ENCODE data around the gene OLAH.

OLAH gene

GRCh38 chr10:15075421-15075820 is 31.7 kb downstream of the OLAH start (continued):
- TF ChIP-seq ZSCAN4 (tag by site-specific recombination; IDR thresholded peaks at IDR 0.05) (no peak), ZNF530 (tag by site-specific recombination; IDR thresholded peaks at IDR 0.05; ENCODE audit: low read depth) (no peak), HOXD13 (CRISPR knock-in tag; IDR thresholded peaks at IDR 0.05; ENCODE audit: borderline replicate concordance) (no peak)

GRCh38 chr10:15083674-15084501 is 40.1 kb downstream of the OLAH start:
- Histone ChIP-seq H3K36me3 (ENCODE audit: control insufficient read depth in 2 of 2, insufficient read depth in 1 of 2, low read length in 2 of 2) (no peaks in the 10 kb centered on the region), H3K9me3 (ENCODE audit: control insufficient read depth, insufficient read depth, low read depth, low read length) (no peaks in the 10 kb centered on the region), H3K4me1 (ENCODE audit: control insufficient read depth, insufficient read depth, low read length) (no peaks in the 10 kb centered on the region), H3K27ac (ENCODE audit: extremely low read depth, low read depth, low read length) (no peak overlapping the region), H3K4me3 (ENCODE audit: low read depth, low read length) (peak overlapping the region; percentile 15)
- TF ChIP-seq ZNF214 (tag by site-specific recombination; IDR thresholded peaks at IDR 0.05; ENCODE audit: borderline replicate concordance) (no peak), ZNF777 (tag by site-specific recombination; IDR thresholded peaks at IDR 0.05; ENCODE audit: borderline replicate concordance) (no peak), SP2 (tag by site-specific recombination; IDR thresholded peaks at IDR 0.05) (no peak), ZNF555 (tag by site-specific recombination; conservative IDR thresholded peaks at IDR 0.05) (no peak), ZBTB7A (tag by site-specific recombination; IDR thresholded peaks at IDR 0.05; ENCODE audit: low read depth) (no peak), PRDM1 (tag by site-specific recombination; IDR thresholded peaks at IDR 0.05) (no peak), ZNF626 (tag by site-specific recombination; IDR thresholded peaks at IDR 0.05) (no peak), ZNF561 (tag by site-specific recombination; IDR thresholded peaks at IDR 0.05; ENCODE audit: borderline replicate concordance) (no peak), ZNF362 (tag by site-specific recombination; IDR thresholded peaks at IDR 0.05) (no peak), TSHZ1 (tag by site-specific recombination; IDR thresholded peaks at IDR 0.05; ENCODE audit: borderline replicate concordance) (no peak), IKZF3 (tag by site-specific recombination; IDR thresholded peaks at IDR 0.05) (no peak), CTCF (tag by site-specific recombination; IDR thresholded peaks at IDR 0.05) (no peak), ZNF24 (tag by site-specific recombination; IDR thresholded peaks at IDR 0.05) (no peak), YY1 (tag by site-specific recombination; IDR thresholded peaks at IDR 0.05) (no peak), ZSCAN30 (tag by site-specific recombination; IDR thresholded peaks at IDR 0.05) (no peak), ZNF302 (tag by site-specific recombination; IDR thresholded peaks at IDR 0.05; ENCODE audit: low read depth) (no peak), KLF8 (tag by site-specific recombination; IDR thresholded peaks at IDR 0.05) (no peak), ZNF239 (tag by site-specific recombination; IDR thresholded peaks at IDR 0.05) (no peak), GLIS2 (tag by site-specific recombination; IDR thresholded peaks at IDR 0.05) (no peak), ZIC2 (tag by site-specific recombination; IDR thresholded peaks at IDR 0.05) (no peak)
- ChIA-PET POLR2A (no interaction called here), CTCF (no interaction called here)
